ENCODE results near the gene PGAM2.
A peak's percentile ranks its signal among the peaks of the same experiment; 100 is the strongest.

The PGAM2 gene

DNA sequence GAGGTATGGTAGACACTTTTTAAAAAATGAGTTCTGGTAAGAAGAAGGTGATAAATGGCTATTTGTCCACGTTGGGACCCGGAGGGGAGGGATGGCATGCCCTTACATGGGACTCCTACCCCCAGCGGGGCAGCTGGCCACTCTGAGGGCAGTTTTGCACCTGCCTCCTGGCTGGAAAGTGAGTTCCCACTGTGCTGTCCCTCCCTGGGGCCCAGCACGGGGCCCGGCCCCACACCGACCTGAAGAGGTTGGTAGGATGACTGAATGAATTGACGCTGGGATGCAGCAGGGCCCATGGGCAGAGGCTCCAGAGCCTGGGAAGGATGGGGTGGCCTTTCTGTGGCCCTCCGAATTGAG, 38.2 kb upstream of the PGAM2 start:
- DNase-seq: no peak

DNA sequence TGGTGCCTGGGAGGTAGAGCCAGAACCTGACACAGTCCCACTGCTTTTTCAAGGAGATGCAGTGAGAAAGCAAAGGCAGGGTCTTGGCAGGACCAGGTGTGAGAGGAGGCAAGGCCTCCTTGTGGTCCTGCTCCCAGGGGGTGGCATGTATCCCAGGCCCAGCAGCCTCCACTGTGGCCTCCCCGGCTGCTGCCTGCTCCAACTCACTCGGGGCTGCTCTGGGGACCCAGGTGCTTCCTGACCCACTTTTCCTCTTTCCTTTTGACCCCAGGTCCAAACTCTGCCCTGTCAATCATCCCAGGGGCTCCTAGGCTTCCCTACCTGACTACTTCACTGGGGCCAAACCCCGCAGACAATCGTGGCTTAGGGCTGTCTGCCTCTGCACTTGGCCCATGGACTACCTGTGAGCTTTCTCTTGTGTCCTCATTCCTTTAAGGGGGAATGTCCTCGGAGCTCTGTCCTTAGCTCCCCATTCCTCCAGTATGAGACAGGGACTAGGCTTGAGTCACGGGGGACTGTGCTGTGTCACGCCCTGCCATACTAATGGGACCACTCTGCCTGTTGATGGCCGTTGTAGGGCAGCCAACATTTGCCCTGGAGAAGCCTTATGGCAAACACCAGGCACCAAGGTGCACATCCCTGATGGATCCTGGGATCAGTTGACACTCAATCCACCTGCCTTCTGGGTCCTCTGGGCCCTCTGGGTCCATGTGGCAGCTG, 37.6 kb upstream of the PGAM2 start:
- DNase-seq: no peak

DNA sequence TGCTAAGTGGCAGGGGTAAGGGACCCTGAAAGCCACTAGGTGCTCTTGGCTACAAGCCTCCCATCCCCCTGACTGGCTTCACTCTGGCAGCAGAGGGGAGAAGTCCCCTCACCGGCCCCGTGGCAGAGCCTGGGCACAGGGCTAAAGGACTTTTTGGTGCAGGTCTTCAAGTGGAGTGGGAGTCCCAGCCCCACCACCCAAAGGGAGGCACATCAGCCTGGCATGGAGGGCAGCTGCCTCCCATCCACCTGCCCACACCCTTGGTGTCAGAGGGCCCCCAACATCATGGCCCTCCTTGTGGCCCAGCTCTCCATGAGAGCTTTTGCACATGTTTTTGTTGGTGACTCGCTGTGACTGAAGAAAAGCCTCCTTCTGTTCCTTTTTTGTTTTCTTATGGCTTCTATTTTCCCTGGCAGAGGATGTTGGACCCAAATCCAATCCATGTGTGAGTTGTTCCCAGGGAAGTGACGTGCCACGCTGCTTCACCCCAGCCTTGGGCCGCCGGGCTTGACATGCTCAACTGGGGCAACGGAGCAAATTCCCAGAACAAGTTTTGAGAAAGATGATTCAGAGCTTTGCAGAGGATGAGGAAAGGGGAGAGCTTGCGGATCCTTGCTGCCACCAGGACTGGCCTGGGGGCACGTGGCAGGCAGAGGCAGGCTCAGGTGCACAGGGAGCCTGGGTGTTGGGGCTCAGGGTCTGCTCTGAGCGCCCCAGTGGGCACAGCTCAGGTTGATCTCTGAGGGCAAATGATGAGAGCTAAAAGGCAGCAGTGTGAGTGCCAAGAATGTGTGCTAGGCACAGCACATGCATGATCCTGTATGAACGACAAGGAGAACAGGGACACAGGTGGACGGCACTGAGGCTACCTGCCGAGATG, 36.8 kb upstream of the PGAM2 start:
- DNase-seq: no peak

DNA sequence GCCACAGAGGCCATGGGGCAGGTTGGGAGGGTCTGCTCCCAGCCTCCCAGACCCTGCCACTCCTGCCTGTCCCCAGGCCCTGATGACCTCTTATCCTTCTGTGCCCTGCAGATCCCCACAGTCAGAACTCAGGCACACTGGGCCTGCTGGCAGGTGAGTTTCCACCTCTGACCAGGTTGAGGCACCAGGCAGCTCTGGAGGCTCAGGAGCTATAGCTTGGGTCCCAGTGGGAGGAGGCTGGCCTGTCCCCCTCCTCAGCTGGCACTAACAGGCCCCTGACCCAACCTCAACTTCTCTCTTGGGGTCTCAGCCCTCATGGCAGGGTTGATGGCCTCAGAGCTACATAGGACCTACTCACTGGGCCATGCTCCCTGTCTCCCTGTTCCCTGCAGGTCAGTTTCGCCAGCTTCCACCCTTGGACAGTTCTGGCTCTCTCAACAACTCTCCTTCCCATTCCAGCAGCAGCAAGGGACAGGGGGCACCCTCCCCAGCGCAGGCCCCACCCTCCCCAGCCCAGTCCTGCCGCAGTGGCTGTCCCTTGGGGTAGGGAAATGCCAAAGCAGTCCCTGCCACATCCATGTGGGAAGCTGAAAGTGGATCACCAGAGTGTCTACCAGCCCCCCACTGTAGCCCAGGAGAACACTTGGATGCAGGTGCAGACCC, 36.1 kb upstream of the PGAM2 start:
- DNase-seq: no peak

DNA sequence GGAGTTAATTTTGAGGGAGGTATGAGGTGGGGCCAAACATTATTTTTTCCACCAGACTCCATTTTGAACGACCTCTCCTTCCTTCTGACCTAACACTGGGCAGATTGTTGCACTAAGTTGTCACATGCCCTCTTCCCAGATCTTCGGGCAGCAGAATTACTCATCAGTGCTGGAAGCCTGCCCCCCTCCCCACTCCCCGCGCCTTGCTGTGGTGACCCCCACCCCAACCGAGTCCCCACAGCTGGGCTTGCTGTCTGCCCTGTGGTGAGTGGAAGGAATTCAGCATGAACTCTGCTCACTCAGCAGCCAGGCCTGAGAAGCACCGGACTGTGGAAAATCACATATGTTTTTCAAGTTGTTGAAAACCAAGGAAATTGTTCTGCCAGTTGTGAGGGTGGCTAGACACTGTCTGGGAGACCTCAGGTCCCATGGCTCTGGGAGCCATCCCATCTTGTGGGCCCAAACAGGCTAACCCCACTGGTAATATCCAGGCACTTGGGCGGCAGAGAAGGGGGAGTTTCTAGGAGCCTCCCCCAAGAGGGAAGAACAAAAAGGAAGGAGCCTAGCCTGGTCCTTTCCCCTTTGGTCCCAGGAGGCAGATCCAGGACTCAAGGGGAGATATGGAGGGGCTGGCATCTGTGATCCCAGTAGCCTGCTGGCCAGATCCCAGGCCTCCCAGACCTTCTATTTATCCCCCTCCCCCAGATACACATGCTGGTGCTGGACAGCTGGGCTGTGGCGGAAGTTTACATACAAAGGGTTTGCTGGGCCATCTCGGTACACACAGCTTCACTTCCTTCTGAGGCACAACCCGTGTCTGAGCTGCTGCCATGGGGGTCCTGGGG, 35.3 kb upstream of the PGAM2 start:
- DNase-seq: peak; percentile 10

DNA sequence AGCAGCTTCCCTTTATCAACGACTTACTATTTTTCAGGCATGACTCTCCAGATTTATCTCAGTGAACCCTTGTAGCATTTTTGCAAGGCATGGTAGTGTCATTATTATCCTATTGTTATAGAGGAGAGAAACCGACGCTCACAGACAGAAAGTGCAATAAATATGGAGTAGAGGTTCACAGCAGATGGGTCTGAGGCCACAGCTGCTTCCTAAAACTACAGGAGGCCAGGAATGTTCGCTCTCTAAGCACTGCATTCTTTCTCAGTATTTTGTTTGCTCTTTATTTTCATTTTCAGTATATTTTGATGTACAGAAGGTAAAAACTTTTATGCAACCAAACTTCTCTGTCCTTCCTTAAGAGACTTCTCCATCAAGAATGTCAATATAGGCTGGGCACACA, 34.3 kb upstream of the PGAM2 start:
- peak; percentile 2 for DNase-seq

DNA sequence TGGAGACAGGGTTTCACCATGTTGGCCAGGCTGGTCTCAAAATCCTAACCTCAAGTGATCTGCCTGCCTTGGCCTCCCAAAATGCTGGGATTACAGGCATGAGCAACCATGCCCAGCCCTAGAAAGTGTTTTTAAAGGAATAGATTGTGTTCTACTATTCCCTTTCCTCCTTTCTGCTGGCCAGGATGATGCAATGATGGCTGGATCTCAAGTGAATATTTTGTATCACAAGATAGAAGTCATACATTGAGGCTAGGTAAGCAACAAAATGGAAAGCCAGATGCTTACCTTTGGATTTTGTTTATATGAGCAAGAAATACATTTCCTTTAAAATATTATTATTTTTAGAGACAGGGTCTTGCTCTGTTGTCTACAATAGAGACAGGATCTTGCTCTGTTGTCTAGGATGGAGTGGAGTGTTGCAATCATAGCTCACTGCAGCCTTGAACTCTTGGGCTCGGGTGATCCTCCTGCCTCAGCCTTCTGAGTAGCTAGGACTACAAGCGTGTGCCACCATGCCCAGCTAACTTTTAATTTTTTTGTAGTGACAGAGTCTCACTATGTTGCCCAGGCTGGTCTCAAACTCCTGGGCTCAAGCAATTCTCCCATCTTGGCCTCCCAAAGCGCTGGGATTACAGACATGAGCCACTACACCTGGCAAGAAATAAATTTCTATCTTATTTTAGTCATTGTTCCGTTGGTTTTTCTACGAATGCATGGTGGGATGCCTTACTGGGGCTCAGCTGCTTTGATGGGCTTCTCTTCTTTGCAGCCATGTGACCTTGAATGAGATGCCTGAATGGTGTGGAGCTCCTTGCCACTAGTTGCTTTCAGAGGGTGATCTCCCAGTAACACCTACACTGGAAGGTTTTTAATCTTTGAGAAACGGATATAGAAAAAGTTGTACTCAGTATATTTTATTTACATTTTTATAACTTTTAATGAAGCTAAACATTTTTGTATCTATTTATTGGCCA, 33.0 kb upstream of the PGAM2 start:
- DNase-seq: peak; percentile 15

DNA sequence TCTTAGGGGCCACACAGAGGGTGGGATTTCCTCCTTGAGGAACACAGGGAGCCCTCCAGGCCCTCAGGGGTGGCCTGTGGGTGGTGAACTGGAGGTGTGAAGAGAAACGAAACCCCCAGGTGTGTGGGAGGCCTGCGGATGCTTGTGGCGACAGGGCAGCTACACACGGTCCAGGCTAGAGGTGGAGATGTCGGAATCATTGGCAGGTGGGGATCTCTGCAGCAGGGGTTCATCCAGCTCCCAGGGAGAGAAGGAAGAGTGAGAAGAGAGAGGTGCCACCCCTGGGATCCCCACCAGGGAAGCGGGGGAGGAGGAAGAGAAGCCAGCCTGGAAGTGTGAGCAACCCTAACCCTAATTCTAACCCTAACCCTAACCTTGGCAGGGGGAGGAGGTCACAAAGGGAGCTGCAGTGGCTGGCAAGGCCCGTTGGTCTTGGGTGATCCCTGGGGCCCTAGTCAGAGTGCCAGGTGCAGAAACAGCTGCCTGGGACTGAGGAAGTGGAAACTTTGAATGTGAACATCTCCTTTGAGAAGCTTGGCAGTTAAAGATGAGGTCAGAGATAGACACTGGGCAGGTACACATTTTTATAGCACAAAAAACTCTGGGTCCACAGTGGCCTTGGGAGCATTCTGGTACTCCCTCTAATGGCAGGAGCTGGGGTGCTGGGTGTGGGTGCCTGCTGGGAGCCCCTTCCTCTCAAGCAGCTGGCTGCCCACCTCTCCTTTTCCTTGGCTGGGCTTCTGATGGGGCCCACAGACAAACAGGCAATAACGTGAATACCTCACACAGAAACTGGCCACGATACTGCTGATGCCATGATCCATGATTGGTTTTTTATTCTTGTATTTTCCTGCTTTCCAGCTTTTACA, 31.9 kb upstream of the PGAM2 start:
- peak; percentile 91 for DNase-seq

DNA sequence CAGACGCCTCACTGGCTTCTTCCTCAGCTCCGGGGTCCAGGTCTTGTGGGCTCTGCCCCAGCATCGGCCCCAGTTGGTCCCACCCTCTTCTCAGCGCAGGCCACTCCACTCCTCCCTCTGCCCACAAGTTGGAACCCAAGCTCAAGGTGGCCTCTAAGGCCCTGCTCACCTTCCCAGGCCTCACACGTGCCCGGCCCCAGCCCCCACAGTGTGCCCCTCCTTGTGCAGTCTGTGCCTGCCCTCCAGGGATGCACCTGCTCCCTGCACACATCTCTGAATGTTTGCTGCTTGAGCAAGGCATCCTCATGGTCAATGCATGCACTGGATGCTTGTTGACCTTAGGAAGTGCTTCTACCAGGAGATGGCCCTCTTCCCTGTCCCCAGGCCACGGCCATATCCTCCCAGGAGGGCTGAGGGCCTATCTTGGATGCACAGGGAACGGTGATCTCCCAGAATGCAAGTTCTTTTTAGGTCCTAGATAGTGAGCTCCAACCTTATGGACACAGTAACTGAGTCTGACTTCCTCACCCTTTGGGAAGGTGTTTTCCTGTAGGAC, 31.0 kb upstream of the PGAM2 start:
- DNase-seq: no peak

DNA sequence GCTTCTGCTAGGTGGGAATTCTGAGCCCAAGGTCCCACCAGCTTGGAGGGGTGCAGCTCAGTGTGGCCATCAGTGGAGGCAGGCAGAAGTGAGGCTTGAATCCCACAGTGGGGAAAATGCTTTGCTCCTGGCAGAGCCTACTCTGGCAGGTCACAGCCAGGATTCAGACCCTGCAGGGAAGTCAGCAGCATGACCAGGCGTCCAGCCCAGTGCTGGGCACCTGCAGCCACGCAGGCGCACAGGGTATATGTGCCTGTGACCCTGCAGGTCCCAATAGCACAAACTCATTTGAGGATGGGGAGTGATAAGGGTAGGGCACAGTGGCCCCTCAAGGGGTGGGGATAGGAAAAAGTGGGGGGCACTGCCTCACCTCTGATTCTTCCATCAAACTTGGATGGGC, 30.4 kb upstream of the PGAM2 start:
- no peak for DNase-seq

DNA sequence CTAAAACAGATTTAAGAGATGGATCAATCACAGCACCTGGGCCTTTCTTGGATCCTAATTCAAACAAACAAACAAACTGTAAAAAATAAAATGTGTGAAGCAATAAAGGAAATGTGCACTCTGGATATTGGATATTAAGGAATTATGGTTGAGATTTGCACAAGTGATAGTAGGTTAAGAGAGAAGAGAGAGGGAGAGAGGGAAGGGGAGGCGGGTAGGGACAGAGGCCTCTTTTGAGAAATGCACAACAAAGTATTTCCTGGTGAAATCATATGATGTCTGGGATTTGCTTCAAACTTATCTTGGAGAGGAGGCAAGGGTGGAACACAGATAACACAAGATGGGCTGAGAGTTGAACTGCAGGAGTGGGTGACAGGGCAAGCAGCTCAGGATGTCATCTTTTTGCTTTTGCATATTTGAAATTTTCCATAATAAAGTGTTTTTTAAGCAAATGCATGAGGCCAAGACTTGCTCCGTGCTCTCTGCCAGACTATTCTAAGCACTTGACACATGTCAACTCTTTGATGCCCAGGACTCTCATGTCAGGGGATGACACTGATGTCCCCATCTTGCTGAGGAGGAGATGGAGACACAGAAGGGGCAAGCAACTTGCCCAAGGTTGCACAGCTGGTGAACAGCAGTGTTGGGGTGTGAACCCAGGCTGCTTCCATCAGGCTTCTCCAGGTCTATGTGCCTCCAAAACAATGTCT, 29.7 kb upstream of the PGAM2 start:
- DNase-seq: no peak

DNA sequence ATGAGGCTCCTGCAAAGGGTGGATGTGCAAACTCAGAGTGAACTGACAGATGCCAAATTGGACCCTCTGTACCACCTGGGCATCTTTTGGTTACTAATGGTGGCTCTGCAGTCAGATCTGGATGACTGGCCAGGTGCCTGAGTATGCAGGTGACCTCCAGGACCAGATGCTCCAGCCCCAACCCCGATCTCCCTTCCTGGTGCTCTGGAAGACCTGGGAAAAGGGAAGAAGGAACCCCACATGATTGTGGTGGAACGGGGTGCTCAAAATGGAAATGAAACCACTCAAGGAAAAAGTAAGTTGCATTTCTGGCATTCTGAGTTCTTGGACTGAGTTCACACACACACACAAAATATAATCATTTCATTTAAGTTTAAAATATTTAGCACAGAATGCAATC, 29.0 kb upstream of the PGAM2 start:
- DNase-seq: peak; percentile 7

DNA sequence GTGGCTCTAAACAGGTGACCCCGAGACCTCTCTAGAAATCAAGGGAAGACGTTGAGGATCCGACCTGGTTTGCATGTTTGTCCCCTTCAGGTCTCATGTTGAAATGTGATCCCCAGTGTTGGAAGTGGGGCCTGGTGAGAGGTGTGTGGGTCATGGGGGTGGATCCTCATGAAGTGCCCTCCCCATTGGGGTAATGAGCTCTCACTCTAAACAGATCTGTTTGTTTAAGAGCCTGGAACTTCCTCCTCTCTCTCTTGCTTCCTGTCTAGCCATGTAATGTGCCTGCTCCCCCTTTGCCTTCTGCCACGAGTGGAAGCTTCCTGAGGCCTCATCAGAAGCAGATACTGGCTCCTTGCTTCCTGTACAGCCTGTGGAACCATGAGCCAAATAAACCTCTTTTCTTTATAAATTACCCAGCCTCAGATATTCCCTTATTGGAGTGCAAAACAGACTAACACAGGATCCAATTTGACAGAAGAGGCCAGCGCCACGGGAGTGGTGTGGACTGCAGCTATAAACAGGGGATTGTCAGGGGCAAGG, 27.8 kb upstream of the PGAM2 start:
- DNase-seq: peak; percentile 5

DNA sequence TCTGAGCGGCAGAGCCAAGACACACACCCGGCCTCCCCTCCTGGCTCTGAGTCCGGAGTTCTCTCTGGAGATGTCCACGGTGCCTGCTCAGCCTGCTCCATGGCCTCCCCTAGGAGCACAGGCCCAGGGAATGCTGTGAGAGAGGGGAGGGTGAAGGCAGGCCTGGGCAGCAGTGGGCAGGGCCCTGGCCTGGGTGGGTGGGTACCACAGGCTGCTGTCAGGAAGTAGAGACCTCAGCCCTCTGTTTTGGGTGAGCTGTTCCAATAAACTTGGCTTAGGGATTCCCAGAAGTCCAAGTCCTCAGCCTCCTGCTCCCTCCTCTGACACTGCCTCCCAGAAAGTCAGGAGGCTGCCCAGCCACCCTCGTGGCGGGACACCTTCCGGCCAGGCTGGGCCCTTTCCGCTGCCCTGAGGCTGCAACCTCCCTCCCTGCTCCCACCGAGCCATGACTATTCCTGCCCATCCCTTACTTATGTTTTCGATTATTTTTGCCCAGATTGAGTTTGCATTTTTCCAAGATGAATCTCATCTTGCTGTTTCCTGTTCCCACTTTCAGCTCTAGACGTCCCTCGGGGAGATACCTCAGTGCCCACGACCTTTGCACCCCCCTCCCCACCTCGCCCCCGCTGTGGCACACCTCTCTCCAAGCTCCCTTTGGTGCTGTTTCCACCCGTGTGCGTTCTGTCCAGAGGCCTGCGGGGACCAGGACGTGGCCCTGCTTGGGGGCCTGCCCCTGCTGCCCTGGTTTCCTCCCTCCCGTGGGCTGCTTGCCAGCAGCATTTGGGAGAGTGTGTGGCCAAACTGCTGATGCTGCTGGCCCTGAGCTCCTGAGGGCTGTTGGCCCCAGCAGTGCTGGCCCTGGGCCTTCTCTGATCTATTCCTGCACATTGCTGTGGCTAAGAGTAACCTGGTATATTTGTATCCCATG, 22.8 kb upstream of the PGAM2 start:
- DNase-seq: no peak

DNA sequence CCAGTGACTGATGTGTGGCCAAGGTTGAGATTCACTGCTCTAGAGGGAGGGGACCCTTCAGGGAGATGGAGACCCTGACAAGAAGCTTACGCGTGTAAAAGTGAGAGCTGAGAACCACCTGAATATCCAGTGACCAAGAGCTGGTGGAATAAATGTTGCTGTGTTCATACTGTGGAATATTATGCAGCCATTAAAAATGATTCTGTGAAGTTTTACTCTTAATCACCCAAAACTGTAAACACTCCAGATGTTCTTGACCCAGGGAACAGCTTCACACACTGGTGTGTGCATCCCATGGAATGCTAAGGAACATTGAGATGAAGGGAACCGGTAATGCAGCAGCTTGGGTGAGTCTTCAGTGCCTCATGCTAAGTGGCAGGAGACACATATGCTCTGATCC, 21.3 kb upstream of the PGAM2 start:
- no peak for DNase-seq

DNA sequence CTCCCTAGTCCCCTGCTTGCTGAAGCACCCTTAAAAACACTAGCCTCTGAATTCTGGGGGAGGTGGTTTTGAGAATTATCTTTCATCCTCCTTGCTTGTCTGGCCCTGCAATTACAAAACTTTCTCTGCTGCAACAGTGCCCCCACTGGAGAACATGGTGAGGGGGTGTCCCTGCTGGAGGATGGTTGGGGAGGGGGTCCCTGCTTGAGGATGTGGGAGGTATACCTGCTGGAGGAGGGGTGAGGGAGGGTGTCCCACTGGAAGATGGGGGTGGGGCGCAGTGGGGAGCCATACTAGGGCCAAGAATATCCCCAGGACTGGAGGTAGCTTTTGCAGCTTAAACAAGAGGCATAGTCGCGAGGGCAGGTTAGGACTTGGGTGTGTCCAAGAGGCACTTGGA, 20.2 kb upstream of the PGAM2 start:
- DNase-seq: no peak

DNA sequence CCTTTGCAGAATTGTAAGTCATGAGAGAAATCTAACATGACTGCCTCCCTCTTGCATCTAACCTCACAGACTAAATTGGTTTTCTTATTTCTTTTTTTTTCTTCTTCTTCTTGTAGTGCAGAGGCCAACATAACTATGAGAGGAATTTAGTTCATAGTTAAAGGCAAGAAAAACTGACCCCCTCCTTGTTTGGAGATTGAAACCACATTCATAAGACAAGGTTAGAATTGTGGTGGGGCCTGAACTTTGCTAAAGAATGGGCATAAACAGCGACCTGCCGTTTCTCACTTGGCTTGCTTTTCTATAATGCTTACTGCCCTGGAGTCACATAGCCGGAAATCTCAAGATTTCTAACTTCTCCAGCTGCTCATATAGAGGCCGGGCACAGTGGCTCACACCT, 19.3 kb upstream of the PGAM2 start:
- DNase-seq: no peak

DNA sequence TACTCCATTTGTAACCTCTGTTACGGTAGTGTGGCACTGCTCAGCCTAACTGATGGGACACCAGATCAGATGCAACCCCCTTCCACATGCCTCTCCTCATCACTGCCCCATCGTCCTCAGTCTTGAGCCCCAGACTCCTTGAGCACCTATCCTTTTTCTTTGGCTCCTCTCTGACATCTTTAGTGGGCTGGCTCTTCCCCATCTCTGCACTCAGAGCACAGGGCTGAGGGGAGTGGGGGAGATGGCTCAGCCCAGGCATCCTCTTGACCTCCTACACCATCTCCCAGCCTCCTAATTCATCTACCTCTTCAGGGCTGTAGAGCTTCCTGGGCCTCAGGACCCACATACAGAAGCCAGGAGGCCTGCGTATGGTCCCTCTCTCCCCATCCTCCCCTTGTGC, 18.4 kb upstream of the PGAM2 start:
- DNase-seq: no peak

All from MV-4-11 (cell line).